GM19193 (cell line): ENCODE measurements around the gene INTS11.

Source experiments
- POLR2A ChIP-seq: IDR thresholded peaks from 4 replicates; pipeline ENCODE4 v1.6.1; 2011; ENCODE audit not compliant: insufficient read depth, insufficient read length; ENCODE audit errors: extremely low read depth

INTS11 gene

DNA sequence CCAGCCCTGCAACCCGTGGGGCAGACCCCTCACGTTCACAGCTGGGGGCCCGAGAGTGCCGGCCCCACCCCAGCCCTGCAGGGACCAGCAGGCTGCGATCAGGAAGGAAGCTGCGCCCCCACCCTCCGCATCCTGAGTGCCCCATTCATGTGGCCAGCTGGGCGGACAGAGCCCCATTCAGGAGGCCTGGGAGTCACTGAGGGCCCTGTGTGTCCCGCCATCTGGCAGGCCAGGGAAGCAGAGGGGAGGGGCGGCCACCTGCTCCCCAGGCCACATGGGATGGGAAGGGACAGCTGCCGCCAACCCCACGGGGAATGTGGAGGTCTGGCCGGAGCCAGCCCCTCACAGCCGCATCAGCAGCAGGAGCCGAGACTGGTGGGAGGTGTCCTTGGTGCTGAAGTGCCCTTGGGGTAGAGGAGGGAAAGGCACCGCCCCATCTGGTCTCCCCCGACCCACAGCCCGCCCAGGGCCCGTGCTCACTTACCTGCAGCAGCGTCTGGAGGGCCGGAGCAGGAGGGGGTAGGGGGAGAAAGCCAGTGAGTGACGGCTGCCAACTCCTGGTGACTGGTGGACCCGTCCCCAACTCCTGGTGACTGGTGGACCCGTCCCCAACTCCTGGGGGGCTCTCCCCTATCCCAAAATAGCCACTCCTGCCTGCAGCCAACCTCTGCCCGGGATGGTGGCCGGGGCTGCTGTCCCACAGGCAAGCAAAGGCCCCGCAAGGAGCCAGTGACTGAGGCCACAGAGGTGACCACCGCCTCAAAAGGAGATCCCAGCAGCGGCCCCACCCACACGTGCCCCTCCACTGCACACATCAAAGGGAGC is 25.4 kb downstream of the INTS11 start:
- no peak for TF ChIP-seq POLR2A

- no peak for TF ChIP-seq POLR2A
Measured at GRCh38 chr1:1297802-1298424, 26.5 kb downstream of the INTS11 start.

- no peak for TF ChIP-seq POLR2A
Measured at GRCh38 chr1:1296070-1297061, 28.1 kb downstream of the INTS11 start.

- TF ChIP-seq POLR2A = no peak
Measured at GRCh38 chr1:1295154-1295923, 29.1 kb downstream of the INTS11 start.

DNA sequence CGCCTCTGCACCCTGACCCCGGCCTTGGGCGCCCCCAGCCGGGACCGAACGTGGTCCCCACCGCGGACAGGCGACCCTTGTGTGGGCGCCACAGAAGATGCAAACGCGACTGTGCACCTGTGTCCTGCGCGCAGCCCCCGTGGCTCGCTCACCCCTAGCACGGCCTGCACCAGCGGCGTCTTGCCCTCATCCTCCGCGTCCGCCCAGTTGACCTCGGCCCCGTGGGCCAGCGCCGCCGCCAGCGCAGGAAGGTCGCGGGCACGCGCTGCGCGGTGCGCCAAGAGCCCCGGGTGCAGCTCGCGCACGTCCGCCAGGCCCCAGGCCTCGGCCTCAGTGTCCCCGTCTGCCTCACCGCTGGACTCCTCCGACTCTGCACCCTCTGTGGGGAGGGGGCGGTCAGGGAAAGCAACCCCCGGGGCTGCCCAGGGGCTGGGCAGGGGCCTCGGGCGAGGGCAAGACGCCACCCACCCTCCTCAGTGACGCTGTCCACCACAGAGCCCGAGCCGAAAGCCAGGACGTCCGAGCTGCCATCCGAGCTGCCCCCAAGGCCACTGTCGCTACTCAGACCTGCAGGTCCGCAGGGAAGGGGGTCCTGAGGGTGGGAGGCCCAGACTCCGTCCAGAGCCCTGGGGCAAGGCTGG is 30.1 kb downstream of the INTS11 start:
- TF ChIP-seq POLR2A = no peak

DNA sequence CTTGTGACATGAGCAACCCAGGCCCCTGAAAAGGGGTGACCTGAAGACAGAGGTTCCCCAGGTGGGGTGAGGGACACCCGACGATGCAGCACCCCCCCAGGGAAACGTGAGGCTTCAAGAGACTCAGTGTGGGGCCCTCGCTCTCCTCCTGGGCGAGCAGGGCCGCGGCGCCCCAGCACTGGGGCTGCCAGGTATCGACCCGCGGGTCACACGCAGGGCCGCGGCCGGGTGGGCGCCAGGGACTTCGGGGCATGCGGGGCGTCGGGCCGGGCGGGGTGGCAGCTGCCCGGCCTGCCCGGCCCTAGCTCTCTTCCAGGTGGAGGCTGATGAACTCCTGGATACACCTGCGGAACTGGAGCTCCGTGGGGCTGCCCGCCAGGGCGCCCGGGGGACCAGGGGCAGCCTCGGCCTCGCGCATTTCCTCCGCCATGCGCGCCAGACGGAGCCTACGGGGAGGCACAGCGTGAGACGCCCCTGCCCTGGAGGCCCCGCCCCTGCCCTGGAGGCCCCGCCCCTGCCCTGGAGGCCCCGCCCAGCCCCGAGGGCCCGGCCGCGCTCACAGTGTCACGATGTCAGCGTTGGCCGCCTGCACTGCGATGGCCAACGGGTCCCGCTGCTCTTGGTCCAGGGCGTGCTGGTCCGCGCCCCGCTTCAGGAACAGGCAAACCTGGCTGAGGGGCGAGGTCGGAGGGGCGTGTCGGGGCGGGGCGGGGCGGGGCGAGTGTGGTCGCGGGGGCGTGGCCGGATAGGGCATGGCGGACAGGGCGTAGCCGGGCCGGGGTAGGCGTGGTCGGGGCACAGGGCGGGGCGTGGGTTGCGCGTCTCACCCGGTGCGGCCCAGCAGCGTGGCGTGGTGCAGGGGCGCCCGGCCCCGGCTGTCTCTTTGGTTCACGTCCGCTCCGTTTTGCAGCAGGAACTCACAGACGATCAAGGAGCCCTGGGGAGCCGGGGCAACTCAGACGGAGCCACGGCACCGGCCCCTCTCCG is 30.9 kb downstream of the INTS11 start:
- TF ChIP-seq POLR2A = no peak

GRCh38 chr1:1292851-1293250 is 31.6 kb downstream of the INTS11 start:
- TF ChIP-seq POLR2A = no peak

DNA sequence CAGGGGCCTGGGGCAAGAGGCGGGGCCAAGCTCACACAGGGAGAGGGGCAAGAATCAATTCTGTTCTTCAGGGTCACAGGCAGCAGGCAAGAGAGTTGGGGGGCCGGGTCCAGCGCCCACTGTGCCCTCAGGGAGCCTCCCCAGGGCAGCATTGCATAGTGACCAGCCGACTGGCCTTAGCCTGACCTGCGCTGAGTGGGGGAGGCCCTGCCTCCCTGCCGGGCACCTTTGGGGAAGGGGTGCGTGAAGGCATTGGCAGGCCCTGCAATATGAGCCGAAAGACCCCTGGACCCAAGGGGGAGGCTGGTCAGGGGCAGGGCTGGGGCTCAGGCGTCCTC is 32.0 kb downstream of the INTS11 start:
- TF ChIP-seq POLR2A = no peak

- TF ChIP-seq POLR2A = no peak
Measured at GRCh38 chr1:1291548-1292441, 32.7 kb downstream of the INTS11 start.

DNA sequence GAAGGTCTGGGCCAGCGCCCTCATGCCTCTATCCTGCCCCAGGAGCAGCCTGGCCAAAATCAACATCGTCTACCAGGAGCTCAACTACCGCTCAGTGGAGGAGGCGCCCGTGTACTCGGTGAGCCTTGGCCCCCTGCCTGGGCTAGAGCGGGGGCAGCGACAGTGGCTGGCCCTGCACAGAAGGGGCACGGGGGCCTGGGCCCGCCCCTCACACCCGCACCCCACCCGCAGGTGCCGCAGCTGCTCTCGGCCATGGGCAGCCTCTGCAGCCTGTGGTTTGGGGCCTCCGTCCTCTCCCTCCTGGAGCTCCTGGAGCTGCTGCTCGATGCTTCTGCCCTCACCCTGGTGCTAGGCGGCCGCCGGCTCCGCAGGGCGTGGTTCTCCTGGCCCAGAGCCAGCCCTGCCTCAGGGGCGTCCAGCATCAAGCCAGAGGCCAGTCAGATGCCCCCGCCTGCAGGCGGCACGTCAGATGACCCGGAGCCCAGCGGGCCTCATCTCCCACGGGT is 33.4 kb downstream of the INTS11 start:
- TF ChIP-seq POLR2A = no peak

- TF ChIP-seq POLR2A = no peak
Measured at GRCh38 chr1:1290238-1290731, 34.2 kb downstream of the INTS11 start.
